Left ventricle myocardium inferior (tissue), 1 donor: ENCODE results near the gene COL23A1. TPM values are rescaled to one million over a fixed set of nuclear protein-coding genes. Genes with fewer than 3 reads are reported as not detected.

ENCODE experiments used
- DNase-seq: peaks from one replicate; pipeline ENCODE4 v3.0.0-alpha.2; 2020
- H3K27ac ChIP-seq: fragments of 200-600 bp; replicated peaks from 2 replicates; pipeline ENCODE4 v1.8.0; 2021
- H3K27me3 ChIP-seq: fragments of 200-600 bp; 2 replicates; pipeline ENCODE4 v1.8.0; 2021; ENCODE audit warnings: low read depth
- H3K36me3 ChIP-seq: fragments of 200-600 bp; 2 replicates; pipeline ENCODE4 v1.8.0; 2021
- H3K4me1 ChIP-seq: fragments of 200-600 bp; 2 replicates; pipeline ENCODE4 v1.8.0; 2021
- H3K4me3 ChIP-seq: fragments of 200-600 bp; 2 replicates; pipeline ENCODE4 v1.8.0; 2021; ENCODE audit warnings: mild to moderate bottlenecking, moderate library complexity
- H3K9me3 ChIP-seq: fragments of 200-600 bp; replicated peaks from 2 replicates; pipeline ENCODE4 v1.8.0; 2021
- CTCF ChIP-seq: fragments of 200-600 bp; IDR thresholded peaks from 2 replicates; pipeline ENCODE4 v1.8.0; 2021; ENCODE audit warnings: antibody characterized with exemption, mild to moderate bottlenecking, borderline replicate concordance
- intact Hi-C: fragments of 100-400 bp; cut with micrococcal nuclease; formaldehyde crosslinking; loops from one replicate; pipeline ENCODE4 v1.11.0; 2022
- total RNA-seq: library from RNA; stranded (reverse); fragmentation: NEBNext Ultra II Directional; extraction: Animal tissue kit (Norgen Biotek cat#: 25700); gene quantifications from one replicate; pipeline ENCODE4 v1.2.1, GENCODE V29; 2021
- donor health status: DM: no; HTN: yes; CAD: no; lungs with severe emphysema.

COL23A1 gene
- total RNA-seq, 1 donor from 2014 or later = 27.4 TPM

- intact Hi-C loops = no loop called here
- H3K27ac ChIP-seq = peak overlapping the region; percentile 94
- no peak for TF ChIP-seq CTCF
- no peak for DNase-seq
- peaks cover 27% of the 10 kb centered on the region for H3K4me1 ChIP-seq
- no peaks in the 10 kb centered on the region for H3K36me3 ChIP-seq
- H3K9me3 ChIP-seq = no peaks in the 10 kb centered on the region
- H3K4me3 ChIP-seq = no peak overlapping the region
- H3K27me3 ChIP-seq = no peaks in the 10 kb centered on the region
These were observed 162.5 kb downstream of the COL23A1 start for GRCh38 chr5:178427576-178428197.

- DNase-seq = no peak
- H3K36me3 ChIP-seq = no peaks in the 10 kb centered on the region
- H3K4me3 ChIP-seq = no peak overlapping the region
- H3K9me3 ChIP-seq = no peaks in the 10 kb centered on the region
- H3K4me1 ChIP-seq = peaks cover 34% of the 10 kb centered on the region
- no peak overlapping the region for H3K27ac ChIP-seq
- peaks cover 2% of the 10 kb centered on the region for H3K27me3 ChIP-seq
- no peak for TF ChIP-seq CTCF
- intact Hi-C loops = no loop called here
These were observed 163.7 kb downstream of the COL23A1 start for GRCh38 chr5:178426326-178427130.

GRCh38 chr5:178425621-178426068 lies 164.5 kb downstream of the COL23A1 start:
- Histone ChIP-seq H3K4me3 (no peak overlapping the region), H3K4me1 (peaks cover 34% of the 10 kb centered on the region), H3K9me3 (no peaks in the 10 kb centered on the region), H3K36me3 (no peaks in the 10 kb centered on the region), H3K27ac (no peak overlapping the region), H3K27me3 (peaks cover 11% of the 10 kb centered on the region)
- intact Hi-C loops = no loop called here
- no peak for TF ChIP-seq CTCF
- no peak for DNase-seq

- H3K36me3 ChIP-seq = no peaks in the 10 kb centered on the region
- TF ChIP-seq CTCF = no peak
- DNase-seq = no peak
- peaks cover 34% of the 10 kb centered on the region for H3K4me1 ChIP-seq
- H3K27ac ChIP-seq = no peak overlapping the region
- peaks cover 11% of the 10 kb centered on the region for H3K27me3 ChIP-seq
- no peak overlapping the region for H3K4me3 ChIP-seq
- intact Hi-C loops = no loop called here
- H3K9me3 ChIP-seq = no peaks in the 10 kb centered on the region
These were observed 165.4 kb downstream of the COL23A1 start for GRCh38 chr5:178424810-178425177.

- Histone ChIP-seq H3K27ac (no peak overlapping the region), H3K4me1 (peaks cover 30% of the 10 kb centered on the region), H3K4me3 (no peak overlapping the region), H3K36me3 (no peaks in the 10 kb centered on the region), H3K27me3 (peaks cover 11% of the 10 kb centered on the region), H3K9me3 (no peaks in the 10 kb centered on the region)
- intact Hi-C loops = no loop called here
- no peak for DNase-seq
- no peak for TF ChIP-seq CTCF
These were observed 166.0 kb downstream of the COL23A1 start for GRCh38 chr5:178423901-178424809.
